ENCODE measurements around the gene LCN15. TPM values are rescaled to one million over a fixed set of nuclear protein-coding genes. Genes with fewer than 3 reads are reported as not detected.

The LCN15 gene
- total RNA-seq, 1 donor from 2014 or later, result not detected

- Histone ChIP-seq H3K79me2 (ENCODE audit: low read depth) (peaks cover 36% of the 10 kb centered on the region), H3F3A (ENCODE audit: low read depth) (peaks cover 62% of the 10 kb centered on the region), H3K4me1 (peaks cover 20% of the 10 kb centered on the region), H3K9ac (no peak overlapping the region), H4K20me1 (ENCODE audit: low read depth) (peaks cover 87% of the 10 kb centered on the region), H3K9me3 (ENCODE audit: low read depth) (no peaks in the 10 kb centered on the region), H3K4me3 (no peak overlapping the region), H3K27ac (no peak overlapping the region), H3K36me3 (no peaks in the 10 kb centered on the region), H3K27me3 (peaks cover 9% of the 10 kb centered on the region), H2AFZ (replicated peaks) (no peak overlapping the region), H3K4me2 (no peak overlapping the region)
- H3K27me3 Mint-ChIP-seq (ENCODE audit: insufficient read depth, low read depth), result peaks cover 20% of the 10 kb centered on the region
- no peak for DNase-seq (ENCODE audit: low spot score)
- H3K27ac Mint-ChIP-seq, result no peak overlapping the region
- H3K36me3 Mint-ChIP-seq, result peaks cover 21% of the 10 kb centered on the region
- TF ChIP-seq EZH2 (IDR thresholded peaks at IDR 0.05), result no peak
- TF ChIP-seq EZH2phosphoT487 (IDR thresholded peaks at IDR 0.05), result no peak
- TF ChIP-seq, protein P1, sequence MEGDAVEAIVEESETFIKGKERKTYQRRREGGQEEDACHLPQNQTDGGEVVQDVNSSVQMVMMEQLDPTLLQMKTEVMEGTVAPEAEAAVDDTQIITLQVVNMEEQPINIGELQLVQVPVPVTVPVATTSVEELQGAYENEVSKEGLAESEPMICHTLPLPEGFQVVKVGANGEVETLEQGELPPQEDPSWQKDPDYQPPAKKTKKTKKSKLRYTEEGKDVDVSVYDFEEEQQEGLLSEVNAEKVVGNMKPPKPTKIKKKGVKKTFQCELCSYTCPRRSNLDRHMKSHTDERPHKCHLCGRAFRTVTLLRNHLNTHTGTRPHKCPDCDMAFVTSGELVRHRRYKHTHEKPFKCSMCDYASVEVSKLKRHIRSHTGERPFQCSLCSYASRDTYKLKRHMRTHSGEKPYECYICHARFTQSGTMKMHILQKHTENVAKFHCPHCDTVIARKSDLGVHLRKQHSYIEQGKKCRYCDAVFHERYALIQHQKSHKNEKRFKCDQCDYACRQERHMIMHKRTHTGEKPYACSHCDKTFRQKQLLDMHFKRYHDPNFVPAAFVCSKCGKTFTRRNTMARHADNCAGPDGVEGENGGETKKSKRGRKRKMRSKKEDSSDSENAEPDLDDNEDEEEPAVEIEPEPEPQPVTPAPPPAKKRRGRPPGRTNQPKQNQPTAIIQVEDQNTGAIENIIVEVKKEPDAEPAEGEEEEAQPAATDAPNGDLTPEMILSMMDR (IDR thresholded peaks at IDR 0.05), result no peak
- peaks cover 40% of the 10 kb centered on the region for H3K4me1 Mint-ChIP-seq
- no peak overlapping the region for H3K4me3 Mint-ChIP-seq
- no peaks in the 10 kb centered on the region for H3K9me3 Mint-ChIP-seq
Observed at GRCh38 chr9:136723989-136724388, 40.3 kb downstream of the LCN15 start.

DNA sequence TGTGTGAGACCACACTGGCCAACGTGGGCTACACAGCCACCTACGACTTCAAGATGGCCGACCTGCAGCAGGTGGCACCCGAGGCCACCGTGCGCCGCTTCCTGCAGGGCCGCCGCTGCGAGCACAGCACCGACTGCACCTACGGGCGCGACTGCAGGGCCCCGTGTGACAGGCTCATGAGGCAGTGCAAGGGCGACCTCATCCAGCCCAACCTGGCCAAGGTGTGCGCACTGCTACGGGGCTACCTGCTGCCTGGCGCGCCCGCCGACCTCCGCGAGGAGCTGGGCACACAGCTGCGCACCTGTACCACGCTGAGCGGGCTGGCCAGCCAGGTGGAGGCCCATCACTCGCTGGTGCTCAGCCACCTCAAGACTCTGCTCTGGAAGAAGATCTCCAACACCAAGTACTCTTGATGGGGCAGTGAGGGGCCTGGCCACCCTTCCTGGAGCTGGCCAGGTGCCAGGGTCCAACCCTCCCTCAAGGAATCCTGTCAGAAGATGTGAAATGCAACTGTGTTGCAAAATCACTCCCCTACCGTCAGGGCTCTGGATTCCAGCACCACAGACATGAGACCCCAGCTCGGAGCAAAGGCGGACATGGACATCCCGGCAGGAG is 40.8 kb downstream of the LCN15 start:
- H3K4me1 Mint-ChIP-seq, result peaks cover 41% of the 10 kb centered on the region
- H3K27me3 Mint-ChIP-seq (ENCODE audit: insufficient read depth, low read depth), result peaks cover 20% of the 10 kb centered on the region
- Histone ChIP-seq H3K9me3 (ENCODE audit: low read depth) (no peaks in the 10 kb centered on the region), H4K20me1 (ENCODE audit: low read depth) (peaks cover 91% of the 10 kb centered on the region), H3K79me2 (ENCODE audit: low read depth) (peaks cover 36% of the 10 kb centered on the region), H2AFZ (replicated peaks) (no peak overlapping the region), H3K9ac (no peak overlapping the region), H3K4me3 (no peak overlapping the region), H3K27me3 (peaks cover 4% of the 10 kb centered on the region), H3K27ac (no peak overlapping the region), H3K4me2 (no peak overlapping the region), H3F3A (ENCODE audit: low read depth) (peaks cover 59% of the 10 kb centered on the region), H3K4me1 (peaks cover 20% of the 10 kb centered on the region), H3K36me3 (no peaks in the 10 kb centered on the region)
- no peaks in the 10 kb centered on the region for H3K9me3 Mint-ChIP-seq
- DNase-seq (ENCODE audit: low spot score), result no peak
- H3K36me3 Mint-ChIP-seq, result peaks cover 21% of the 10 kb centered on the region
- no peak overlapping the region for H3K27ac Mint-ChIP-seq
- no peak for TF ChIP-seq EZH2 (IDR thresholded peaks at IDR 0.05)
- no peak for TF ChIP-seq EZH2phosphoT487 (IDR thresholded peaks at IDR 0.05)
- TF ChIP-seq, protein P1 (IDR thresholded peaks at IDR 0.05), result no peak
- H3K4me3 Mint-ChIP-seq, result peak overlapping the region; percentile 43

- Mint-ChIP-seq H3K4me1 (peaks cover 43% of the 10 kb centered on the region), H3K4me3 (no peak overlapping the region), H3K27ac (no peak overlapping the region), H3K27me3 (ENCODE audit: insufficient read depth, low read depth) (peaks cover 20% of the 10 kb centered on the region), H3K9me3 (no peaks in the 10 kb centered on the region), H3K36me3 (peaks cover 21% of the 10 kb centered on the region)
- TF ChIP-seq EZH2phosphoT487 (IDR thresholded peaks at IDR 0.05), result no peak
- TF ChIP-seq EZH2 (IDR thresholded peaks at IDR 0.05), result no peak
- TF ChIP-seq, protein P1 (IDR thresholded peaks at IDR 0.05), result no peak
- Histone ChIP-seq H3K4me1 (peaks cover 20% of the 10 kb centered on the region), H3K36me3 (no peaks in the 10 kb centered on the region), H3K9me3 (ENCODE audit: low read depth) (no peaks in the 10 kb centered on the region), H3K27ac (no peak overlapping the region), H3K79me2 (ENCODE audit: low read depth) (peaks cover 36% of the 10 kb centered on the region), H3K4me3 (no peak overlapping the region), H3K9ac (no peak overlapping the region), H3F3A (ENCODE audit: low read depth) (peaks cover 59% of the 10 kb centered on the region), H4K20me1 (ENCODE audit: low read depth) (peaks cover 94% of the 10 kb centered on the region), H3K27me3 (no peaks in the 10 kb centered on the region), H2AFZ (replicated peaks) (no peak overlapping the region), H3K4me2 (no peak overlapping the region)
- no peak for DNase-seq (ENCODE audit: low spot score)
Observed at GRCh38 chr9:136722969-136723356, 41.4 kb downstream of the LCN15 start.
